Measurements from ENCODE around the gene ABCA2.

Gene ABCA2

DNA sequence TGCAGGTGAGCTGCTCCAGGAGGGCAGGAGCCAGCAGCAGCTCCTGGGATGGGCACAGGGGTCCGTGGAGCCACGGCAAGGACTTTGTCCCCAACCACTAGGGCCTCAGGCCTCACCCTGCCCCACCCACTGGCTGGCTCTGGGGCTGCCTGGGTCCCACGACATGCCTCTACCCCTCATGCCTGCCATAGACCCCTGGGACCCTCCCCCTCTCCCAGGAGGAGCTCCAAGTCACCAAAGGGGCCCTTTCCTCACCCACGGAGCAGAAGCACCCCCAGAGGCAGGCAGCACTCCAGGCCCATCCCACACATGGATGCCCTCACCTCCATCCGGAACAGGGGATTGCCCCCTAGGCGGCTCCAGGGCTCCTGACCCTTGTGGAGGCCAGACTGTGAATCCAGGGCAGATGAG lies 6.5 kb downstream of the ABCA2 start:
- DNase-seq (ENCODE audit: low read depth), result no peak
- in situ Hi-C loops (cut with HindIII; ENCODE audit: low sequenced_read_pairs), result no loop called here
- TF ChIP-seq, protein P1, sequence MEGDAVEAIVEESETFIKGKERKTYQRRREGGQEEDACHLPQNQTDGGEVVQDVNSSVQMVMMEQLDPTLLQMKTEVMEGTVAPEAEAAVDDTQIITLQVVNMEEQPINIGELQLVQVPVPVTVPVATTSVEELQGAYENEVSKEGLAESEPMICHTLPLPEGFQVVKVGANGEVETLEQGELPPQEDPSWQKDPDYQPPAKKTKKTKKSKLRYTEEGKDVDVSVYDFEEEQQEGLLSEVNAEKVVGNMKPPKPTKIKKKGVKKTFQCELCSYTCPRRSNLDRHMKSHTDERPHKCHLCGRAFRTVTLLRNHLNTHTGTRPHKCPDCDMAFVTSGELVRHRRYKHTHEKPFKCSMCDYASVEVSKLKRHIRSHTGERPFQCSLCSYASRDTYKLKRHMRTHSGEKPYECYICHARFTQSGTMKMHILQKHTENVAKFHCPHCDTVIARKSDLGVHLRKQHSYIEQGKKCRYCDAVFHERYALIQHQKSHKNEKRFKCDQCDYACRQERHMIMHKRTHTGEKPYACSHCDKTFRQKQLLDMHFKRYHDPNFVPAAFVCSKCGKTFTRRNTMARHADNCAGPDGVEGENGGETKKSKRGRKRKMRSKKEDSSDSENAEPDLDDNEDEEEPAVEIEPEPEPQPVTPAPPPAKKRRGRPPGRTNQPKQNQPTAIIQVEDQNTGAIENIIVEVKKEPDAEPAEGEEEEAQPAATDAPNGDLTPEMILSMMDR (IDR thresholded peaks at IDR 0.05; ENCODE audit: low read depth, low read length, missing control alignments), result no peak
- H3K4me3 ChIP-seq (ENCODE audit: low read depth, low read length), result no peak overlapping the region

GRCh38 chr9:137020771-137021567 lies 7.1 kb downstream of the ABCA2 start:
- DNase-seq (ENCODE audit: low read depth), result no peak
- in situ Hi-C loops (cut with HindIII; ENCODE audit: low sequenced_read_pairs), result no loop called here
- TF ChIP-seq, protein P1 (IDR thresholded peaks at IDR 0.05; ENCODE audit: low read depth, low read length, missing control alignments), result no peak
- H3K4me3 ChIP-seq (ENCODE audit: low read depth, low read length), result no peak overlapping the region

GRCh38 chr9:137019891-137020683 lies 8.0 kb downstream of the ABCA2 start:
- no peak overlapping the region for H3K4me3 ChIP-seq (ENCODE audit: low read depth, low read length)
- in situ Hi-C loops (cut with HindIII; ENCODE audit: low sequenced_read_pairs), result no loop called here
- no peak for DNase-seq (ENCODE audit: low read depth)
- TF ChIP-seq, protein P1 (IDR thresholded peaks at IDR 0.05; ENCODE audit: low read depth, low read length, missing control alignments), result no peak

DNA sequence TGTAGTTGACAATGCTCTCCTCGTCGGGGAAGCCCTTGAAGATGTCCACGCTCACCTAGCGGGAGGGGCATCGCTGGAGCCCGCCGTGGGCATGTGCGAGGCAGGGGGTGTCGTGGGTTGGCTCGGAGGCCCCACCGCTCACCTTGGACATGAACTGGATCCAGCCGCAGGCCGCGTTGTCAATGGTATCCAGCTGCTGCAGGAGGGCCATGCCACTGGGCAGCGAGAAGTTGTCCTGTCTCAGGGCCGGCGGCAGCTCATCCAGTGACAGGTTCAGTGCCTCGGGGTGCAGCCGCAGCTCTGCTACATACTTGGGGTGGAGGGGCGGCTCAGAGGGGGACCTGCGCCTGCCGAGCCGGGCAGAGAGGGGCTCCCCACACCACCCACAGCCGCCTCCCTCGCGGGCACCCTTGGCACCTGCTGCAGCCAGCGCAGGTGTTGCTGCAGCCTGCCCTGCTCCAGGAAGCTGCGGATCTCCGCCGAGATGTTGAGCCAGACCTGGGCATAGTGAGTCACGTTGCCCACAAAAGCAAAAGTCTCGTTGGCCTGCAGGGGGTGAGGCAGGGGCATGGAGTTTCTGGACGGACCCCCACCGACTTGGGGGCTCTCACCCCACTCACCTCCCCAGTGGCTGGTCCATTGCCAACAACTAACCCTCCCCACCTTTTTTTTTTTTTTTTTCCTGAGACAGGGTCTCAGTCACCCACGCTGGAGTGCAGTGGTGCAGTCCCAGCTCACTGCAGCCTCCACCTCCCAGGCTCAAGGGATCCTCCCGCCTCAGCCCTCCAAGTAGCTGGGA lies 9.1 kb downstream of the ABCA2 start:
- no peak overlapping the region for H3K4me3 ChIP-seq (ENCODE audit: low read depth, low read length)
- TF ChIP-seq, protein P1 (IDR thresholded peaks at IDR 0.05; ENCODE audit: low read depth, low read length, missing control alignments), result no peak
- DNase-seq (ENCODE audit: low read depth), result no peak
- in situ Hi-C loops (cut with HindIII; ENCODE audit: low sequenced_read_pairs), result no loop called here

DNA sequence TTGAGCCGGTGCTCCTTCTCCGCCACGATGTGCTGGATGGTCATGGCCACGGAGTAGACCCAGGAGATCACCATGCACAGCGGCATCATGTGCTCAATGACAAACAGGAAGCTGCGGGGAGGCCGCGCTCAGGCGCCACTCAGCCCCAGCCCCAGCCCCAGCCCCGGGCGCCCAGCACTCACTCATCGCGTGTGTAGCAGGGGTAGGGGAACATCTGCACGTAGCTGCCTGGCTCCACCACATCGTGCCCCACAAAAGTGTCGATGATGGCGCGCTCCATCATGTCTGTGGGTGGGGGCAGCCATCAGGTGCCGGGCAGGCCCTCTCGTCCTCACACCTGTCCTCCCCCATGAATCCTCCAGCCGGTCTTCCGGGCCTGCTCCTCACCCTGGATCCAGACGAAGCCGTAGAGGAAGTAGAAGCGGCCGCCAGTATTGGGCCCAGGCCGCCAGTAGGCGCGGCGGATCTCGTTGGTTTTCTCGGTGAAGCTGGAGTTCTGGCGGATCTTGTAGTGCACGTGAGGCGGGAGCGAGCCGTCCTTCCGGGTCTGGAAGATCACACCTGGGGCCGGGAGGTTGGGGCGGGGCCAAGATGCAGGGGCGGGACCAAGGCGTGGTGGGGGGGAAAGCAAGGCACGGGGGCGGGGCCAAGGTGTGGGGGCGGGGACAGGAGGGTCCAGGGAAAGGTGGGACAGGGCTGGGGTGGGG lies 10.1 kb downstream of the ABCA2 start:
- in situ Hi-C loops (cut with HindIII; ENCODE audit: low sequenced_read_pairs), result no loop called here
- H3K4me3 ChIP-seq (ENCODE audit: low read depth, low read length), result no peak overlapping the region
- TF ChIP-seq, protein P1 (IDR thresholded peaks at IDR 0.05; ENCODE audit: low read depth, low read length, missing control alignments), result no peak
- no peak for DNase-seq (ENCODE audit: low read depth)

DNA sequence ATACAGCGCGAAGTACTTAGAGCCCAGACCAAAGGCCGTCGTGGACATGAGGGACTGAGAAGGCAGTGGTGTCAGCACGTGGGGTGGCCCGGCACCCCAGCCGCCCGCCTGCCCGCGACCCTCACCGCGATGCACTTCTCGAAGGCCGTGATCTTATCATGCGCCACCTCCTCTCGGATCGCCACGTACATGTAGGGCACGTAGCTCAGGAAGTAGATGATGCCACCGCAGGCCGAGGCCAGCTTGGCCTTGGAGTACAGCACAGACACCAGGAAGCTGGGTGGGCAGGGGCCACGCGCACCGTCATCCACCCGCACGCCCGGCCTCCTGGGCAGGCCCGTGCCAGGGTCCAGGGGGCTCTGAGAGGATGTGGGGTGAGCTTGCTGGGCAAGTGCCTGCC lies 11.0 kb downstream of the ABCA2 start:
- in situ Hi-C loops (cut with HindIII; ENCODE audit: low sequenced_read_pairs), result no loop called here

More for the DNA sequence above, 11.0 kb downstream of the ABCA2 start:
- no peak for DNase-seq (ENCODE audit: low read depth)
- TF ChIP-seq, protein P1 (IDR thresholded peaks at IDR 0.05; ENCODE audit: low read depth, low read length, missing control alignments), result no peak
- H3K4me3 ChIP-seq (ENCODE audit: low read depth, low read length), result no peak overlapping the region

Measured in astrocyte of the cerebellum (primary cell).